HG03571 (cell line): Measurements from ENCODE around the gene ADAR.

Source experiments
- ATAC-seq: cut with Tn5 transposase; IDR thresholded peaks from one replicate; pipeline ENCODE4 v1.9.1; 2021; ENCODE audit not compliant: unreplicated experiment

The ADAR gene

GRCh38 chr1:154619181-154619948 lies 11.4 kb upstream of the ADAR start:
- ATAC-seq = no peak

- ATAC-seq = no peak
These were observed 8.8 kb upstream of the ADAR start for GRCh38 chr1:154616659-154617345.

- no peak for ATAC-seq
These were observed 7.4 kb upstream of the ADAR start for GRCh38 chr1:154615411-154615810.

GRCh38 chr1:154614901-154615300 lies 6.9 kb upstream of the ADAR start:
- no peak for ATAC-seq

- no peak for ATAC-seq
These were observed 6.3 kb upstream of the ADAR start for GRCh38 chr1:154614247-154614646.

- ATAC-seq = no peak
These were observed 3.3 kb upstream of the ADAR start for GRCh38 chr1:154611150-154611862.

- ATAC-seq = no peak
These were observed 1.7 kb upstream of the ADAR start for GRCh38 chr1:154609398-154610380.

- no peak for ATAC-seq
These were observed 648 bp upstream of the ADAR start for GRCh38 chr1:154608397-154609270.

- peak; percentile 12 for ATAC-seq
These were observed 829 bp downstream of the ADAR start for GRCh38 chr1:154607106-154607608.

GRCh38 chr1:154605534-154605933 lies 2.5 kb downstream of the ADAR start:
- ATAC-seq = no peak

GRCh38 chr1:154603317-154603716 lies 4.7 kb downstream of the ADAR start:
- ATAC-seq = no peak

GRCh38 chr1:154599658-154600057 lies 8.3 kb downstream of the ADAR start:
- no peak for ATAC-seq

- ATAC-seq = no peak
These were observed 8.9 kb downstream of the ADAR start for GRCh38 chr1:154598871-154599635.

GRCh38 chr1:154595621-154596020 lies 12.4 kb downstream of the ADAR start:
- no peak for ATAC-seq

- no peak for ATAC-seq
These were observed 13.2 kb downstream of the ADAR start for GRCh38 chr1:154594811-154595210.

- ATAC-seq = no peak
These were observed 14.6 kb downstream of the ADAR start for GRCh38 chr1:154593390-154593789.

- no peak for ATAC-seq
These were observed 16.8 kb downstream of the ADAR start for GRCh38 chr1:154591206-154591605.

GRCh38 chr1:154590756-154591155 lies 17.2 kb downstream of the ADAR start:
- no peak for ATAC-seq

GRCh38 chr1:154589780-154590179 lies 18.2 kb downstream of the ADAR start:
- no peak for ATAC-seq
